Upper lobe of left lung (tissue), 6 donors: ENCODE data around the gene GADD45GIP1. TPM values are rescaled to one million over a fixed set of nuclear protein-coding genes. Genes with fewer than 3 reads are reported as not detected.

ENCODE experiments used
- ATAC-seq, 2 donors: fragments of 200-7000 bp; cut with Tn5 transposase; one replicate each; pipeline ENCODE4 v1.9.1; 2022; ENCODE audit warnings: mild to moderate bottlenecking in 2 of 2, moderate library complexity in 2 of 2; ENCODE audit not compliant: low FRiP score in 2 of 2
- DNase-seq, 2 donors: peaks; one replicate each; pipeline ENCODE4 v3.0.0-alpha.2; 2019 to 2020
- H3K27ac ChIP-seq, 4 donors: fragments of 200-600 bp; sonication (generic); one replicate each; pipeline ENCODE4 v1.5.1; 2016 to 2019
- H3K27me3 ChIP-seq, 4 donors: fragments of 200-600 bp; sonication (generic); one replicate each; pipeline ENCODE4 v1.5.1; 2017 to 2019
- H3K36me3 ChIP-seq, 4 donors: fragments of 200-600 bp; sonication (generic); one replicate each; pipeline ENCODE4 v1.5.1; 2016 to 2019
- H3K4me1 ChIP-seq, 4 donors: fragments of 200-600 bp; sonication (generic); one replicate each; pipeline ENCODE4 v1.5.1; 2018 to 2019
- H3K4me3 ChIP-seq, 4 donors: fragments of 200-600 bp; sonication (generic); one replicate each; pipeline ENCODE4 v1.5.1; 2017 to 2019; ENCODE audit warnings: mild to moderate bottlenecking in 2 of 4, moderate library complexity in 1 of 4
- H3K9me3 ChIP-seq, 4 donors: fragments of 200-600 bp; sonication (generic); one replicate each; pipeline ENCODE4 v1.5.1; 2018 to 2019
- CTCF ChIP-seq, 6 experiments: fragments of 450-650 bp in 4 of 6; fragments of 200-600 bp in 2 of 6; sonication (generic) in 2 of 6; IDR thresholded peaks; one replicate each; pipeline ENCODE4 v1.5.1; 2016 to 2019; ENCODE audit warnings: antibody characterized with exemption in 6 of 6
- EP300 ChIP-seq, 4 donors: sonication (generic); formaldehyde crosslinking; IDR thresholded peaks; one replicate each; pipeline ENCODE4 v1.5.1; 2017; ENCODE audit warnings: antibody characterized with exemption in 4 of 4, control low read depth in 2 of 4
- POLR2A ChIP-seq, 4 donors: fragments of 450-650 bp; IDR thresholded peaks; one replicate each; pipeline ENCODE4 v1.5.1; 2016 to 2017; ENCODE audit warnings: antibody characterized with exemption in 4 of 4, mild to moderate bottlenecking in 2 of 4
- POLR2AphosphoS5 ChIP-seq, 2 donors: sonication (generic); formaldehyde crosslinking; IDR thresholded peaks; one replicate each; pipeline ENCODE4 v1.5.1; 2017; ENCODE audit warnings: antibody characterized with exemption in 2 of 2
- WGBS, 2 donors: methylation state at CpG; one replicate each; pipeline ENCODE4 v1.1.5; 2017 to 2018; 5-methylcytosine and 5-hydroxymethylcytosine counted together
- total RNA-seq, 6 donors: library from RNA; depleted of rRNA in 4 of 6; stranded (reverse); fragments of >200 nt in 4 of 6; gene quantifications; one replicate each; pipeline versions ENCODE4 v1.1.0 to v1.2.1, GENCODE V29; 2016 to 2021
- donor health status: DM: no; HTN: no; CAD: no; lungs with moderate emphysema.
- donor health status: DM: no; HTN: yes; CAD: no; lungs with severe emphysema.

GADD45GIP1 gene
- total RNA-seq, 6 donors from 2014 or later: 15.3 to 43.8 (median 26.6) TPM

DNA sequence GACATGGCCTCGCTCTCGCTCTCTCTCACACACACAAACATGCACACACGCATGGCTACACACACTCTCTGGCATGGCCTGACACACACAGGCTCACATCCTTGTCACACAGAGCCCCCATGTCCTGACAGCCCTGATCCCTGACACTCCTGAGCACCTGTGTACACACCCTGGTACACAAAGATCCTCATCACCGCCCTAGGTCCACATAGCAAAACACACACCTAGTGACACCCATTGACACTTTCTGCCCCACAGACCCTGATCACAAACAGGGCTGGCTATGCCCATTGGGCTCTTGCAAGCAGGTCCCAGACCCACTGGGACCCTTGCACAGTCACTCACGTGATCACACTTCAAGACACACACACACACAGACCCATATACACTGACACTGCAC lies 34.3 kb upstream of the GADD45GIP1 start:
- DNase-seq (no peak), ATAC-seq (no peak)
- WGBS, 2 donors: 91 to 95% methylated on average over 5 of the region's 5 CpGs
- Histone ChIP-seq H3K9me3 (no peaks in the 10 kb centered on the region), H3K4me3 (no peak overlapping the region), H3K27ac (no peak overlapping the region), H3K27me3 (peaks cover 0 to 3% (median 0%) of the 10 kb centered on the region in 4 donors), H3K36me3 (no peaks in the 10 kb centered on the region), H3K4me1 (peaks cover 0 to 13% (median 3%) of the 10 kb centered on the region in 4 donors)
- TF ChIP-seq CTCF (IDR thresholded peaks at IDR 0.05) (no peak), POLR2AphosphoS5 (IDR thresholded peaks at IDR 0.05) (no peak), POLR2A (IDR thresholded peaks at IDR 0.05) (no peak), EP300 (IDR thresholded peaks at IDR 0.05) (no peak)

- DNase-seq: no peak
- peaks cover 0 to 3% (median 0%) of the 10 kb centered on the region in 4 donors for H3K27me3 ChIP-seq
- no peaks in the 10 kb centered on the region for H3K9me3 ChIP-seq
- no peak for ATAC-seq
- H3K36me3 ChIP-seq: no peaks in the 10 kb centered on the region
- WGBS, 2 donors: 77 to 79% methylated on average over 3 of the region's 3 CpGs
- H3K4me3 ChIP-seq: no peak overlapping the region
- H3K4me1 ChIP-seq: peaks cover 0 to 8% (median 2%) of the 10 kb centered on the region in 4 donors
- H3K27ac ChIP-seq: no peak overlapping the region
- no peak for TF ChIP-seq POLR2AphosphoS5 (IDR thresholded peaks at IDR 0.05)
- TF ChIP-seq EP300 (IDR thresholded peaks at IDR 0.05): no peak
- TF ChIP-seq CTCF (IDR thresholded peaks at IDR 0.05): no peak
- no peak for TF ChIP-seq POLR2A (IDR thresholded peaks at IDR 0.05)
Measured at GRCh38 chr19:12990853-12991252, 33.8 kb upstream of the GADD45GIP1 start.

- Histone ChIP-seq H3K27ac (no peak overlapping the region), H3K36me3 (no peaks in the 10 kb centered on the region), H3K27me3 (peaks cover 0 to 3% (median 0%) of the 10 kb centered on the region in 4 donors), H3K4me1 (peaks cover 0 to 10% (median 2%) of the 10 kb centered on the region in 4 donors), H3K4me3 (no peak overlapping the region), H3K9me3 (no peaks in the 10 kb centered on the region)
- ATAC-seq (no peak), DNase-seq (peak in 1 of 2 donors; percentile 51)
- 50 to 55% methylated on average over 14 to 22 of the region's 22 CpGs for whole genome bisulfite sequencing, 2 donors
- no peak for TF ChIP-seq CTCF (IDR thresholded peaks at IDR 0.05)
Measured at GRCh38 chr19:12990431-12990830, 33.4 kb upstream of the GADD45GIP1 start.

DNA sequence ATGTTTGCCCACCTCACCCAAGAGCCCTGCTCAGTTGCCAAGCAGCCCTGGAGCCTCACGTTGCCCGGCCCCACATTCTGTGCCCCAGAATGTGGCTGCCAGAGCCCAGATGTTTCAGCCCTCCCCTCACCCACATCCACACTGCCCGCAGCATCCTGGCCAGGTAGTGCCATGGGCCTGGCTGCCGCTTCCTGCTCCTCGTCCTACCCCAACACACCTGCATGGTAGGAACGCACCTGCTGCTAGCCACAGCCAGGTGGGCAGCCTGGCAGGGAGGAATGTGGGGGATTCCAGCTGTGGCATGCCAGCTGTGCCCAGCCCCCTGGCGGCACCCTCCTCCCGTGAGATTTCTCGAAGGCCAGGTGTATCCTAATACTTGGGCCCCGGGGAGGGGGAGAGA lies 30.8 kb upstream of the GADD45GIP1 start:
- H3K27me3 ChIP-seq: no peaks in the 10 kb centered on the region
- H3K27ac ChIP-seq: no peak overlapping the region
- no peak for ATAC-seq
- WGBS, 2 donors: 50 to 70% methylated on average over 3 to 4 of the region's 10 CpGs
- TF ChIP-seq POLR2AphosphoS5 (IDR thresholded peaks at IDR 0.05) (no peak), EP300 (IDR thresholded peaks at IDR 0.05) (no peak), POLR2A (IDR thresholded peaks at IDR 0.05) (no peak), CTCF (IDR thresholded peaks at IDR 0.05) (no peak)
- DNase-seq: peak in 1 of 2 donors; percentile 69
- no peak overlapping the region for H3K4me3 ChIP-seq
- no peaks in the 10 kb centered on the region for H3K9me3 ChIP-seq
- H3K4me1 ChIP-seq: peaks cover 13 to 23% (median 18%) of the 10 kb centered on the region in 4 donors
- H3K36me3 ChIP-seq: no peaks in the 10 kb centered on the region

GRCh38 chr19:12987190-12987589 lies 30.2 kb upstream of the GADD45GIP1 start:
- Histone ChIP-seq H3K27ac (no peak overlapping the region), H3K4me3 (no peak overlapping the region), H3K36me3 (no peaks in the 10 kb centered on the region), H3K4me1 (peaks cover 13 to 23% (median 19%) of the 10 kb centered on the region in 4 donors), H3K27me3 (no peaks in the 10 kb centered on the region), H3K9me3 (no peaks in the 10 kb centered on the region)
- DNase-seq (no peak), ATAC-seq (no peak)
- no peak for TF ChIP-seq CTCF (IDR thresholded peaks at IDR 0.05)
- TF ChIP-seq EP300 (IDR thresholded peaks at IDR 0.05): no peak
- no peak for TF ChIP-seq POLR2A (IDR thresholded peaks at IDR 0.05)
- no peak for TF ChIP-seq POLR2AphosphoS5 (IDR thresholded peaks at IDR 0.05)
- WGBS, 2 donors: 73 to 83% methylated on average over 3 of the region's 3 CpGs
